SK-N-SH (cell line): ENCODE data around the gene TANK. TPM values are rescaled to one million over a fixed set of nuclear protein-coding genes. Genes with fewer than 3 reads are reported as not detected.

ENCODE experiments used
- CTCF ChIA-PET: fragments of 300-600, 350-600 bp; formaldehyde crosslinking; extraction: SDS; loops from one replicate; lab custom pipeline; 2021; lab: Yijun Ruan, JAX
- POLR2A ChIA-PET: fragments of 350-600 bp; sonication (Branson Sonifier 250); formaldehyde crosslinking; extraction: SDS; loops from one replicate; lab custom pipeline; 2020; ENCODE audit warnings: antibody characterized with exemption, inconsistent platforms; lab: Yijun Ruan, JAX
- DNase-seq: peaks from one replicate; pipeline ENCODE4 v3.0.0; 2012
- H2AFZ ChIP-seq: fragments of 200-600 bp; sonication (generic); 2 replicates; pipeline ENCODE4 v1.8.1; 2016; ENCODE audit warnings: antibody characterized with exemption, mild to moderate bottlenecking, low read depth
- H3F3A ChIP-seq: fragments of 200-600 bp; sonication (generic); replicated peaks from 2 replicates; pipeline ENCODE3; 2016; ENCODE audit warnings: antibody characterized with exemption, mild to moderate bottlenecking; ENCODE audit not compliant: insufficient read depth
- H3K27ac ChIP-seq, 2 experiments: fragments of 200-500 bp in 1 of 2; fragments of 200-600 bp in 1 of 2; sonication (Bioruptor generic) in 1 of 2; sonication (generic), shearing (Covaris generic) in 1 of 2; 2 replicates each; pipeline versions ENCODE4 v1.5.1 to v1.6.1; 2014 to 2016; ENCODE audit warnings: low read depth in 2 of 2, inconsistent platforms in 1 of 2, low read length in 1 of 2, mild to moderate bottlenecking in 1 of 2, mixed read lengths in 1 of 2
- H3K27me3 ChIP-seq: fragments of 200-600 bp; sonication (generic), shearing (Covaris generic); 2 replicates; pipeline ENCODE4 v1.6.1; 2016; ENCODE audit warnings: mixed run types; ENCODE audit not compliant: insufficient read depth
- H3K36me3 ChIP-seq, 2 experiments: fragments of 200-500 bp in 1 of 2; fragments of 200-600 bp in 1 of 2; sonication (Bioruptor generic) in 1 of 2; sonication (generic) in 1 of 2; replicated peaks in 1 of 2; 2 replicates each; pipeline versions ENCODE3 to v1.5.1; 2014 to 2016; ENCODE audit warnings: low read length in 1 of 2, mild to moderate bottlenecking in 1 of 2; ENCODE audit not compliant: insufficient read depth in 2 of 2, control insufficient read depth in 1 of 2
- H3K4me1 ChIP-seq, 2 experiments: fragments of 200-500 bp in 1 of 2; fragments of 200-600 bp in 1 of 2; sonication (Bioruptor generic) in 1 of 2; sonication (generic), shearing (Covaris generic) in 1 of 2; 2 replicates each; pipeline versions ENCODE4 v1.5.1 to v1.6.1; 2014 to 2016; ENCODE audit warnings: low read depth in 1 of 2, low read length in 1 of 2, mixed run types in 1 of 2; ENCODE audit not compliant: insufficient read depth in 2 of 2, control insufficient read depth in 1 of 2
- H3K4me2 ChIP-seq: fragments of 200-600 bp; sonication (generic), shearing (Covaris generic); 2 replicates; pipeline ENCODE4 v1.6.1; 2017; ENCODE audit warnings: mixed run types
- H3K4me3 ChIP-seq, 2 experiments: fragments of 200-500 bp in 1 of 2; fragments of 200-600 bp in 1 of 2; sonication (Bioruptor generic) in 1 of 2; sonication (generic), shearing (Covaris generic) in 1 of 2; 2 replicates each; pipeline versions ENCODE4 v1.5.1 to v1.8.1; 2014 to 2016; ENCODE audit warnings: low read depth in 2 of 2, inconsistent platforms in 1 of 2, low read length in 1 of 2, mild to moderate bottlenecking in 1 of 2, mixed read lengths in 1 of 2, moderate library complexity in 1 of 2
- H3K79me2 ChIP-seq: fragments of 200-600 bp; sonication (generic); 2 replicates; pipeline ENCODE4 v1.8.1; 2017; ENCODE audit warnings: mild to moderate bottlenecking; ENCODE audit not compliant: insufficient read depth
- H3K9ac ChIP-seq: fragments of 200-600 bp; sonication (generic); 2 replicates; pipeline ENCODE4 v1.6.1; 2017; ENCODE audit warnings: mixed run types
- H3K9me2 ChIP-seq: fragments of 200-600 bp; sonication (generic); 2 replicates; pipeline ENCODE4 v1.6.1; 2017; ENCODE audit warnings: mixed run types
- H3K9me3 ChIP-seq: fragments of 200-600 bp; sonication (generic); 2 replicates; pipeline ENCODE4 v1.6.1; 2017; ENCODE audit warnings: mixed run types, mild to moderate bottlenecking, moderate library complexity
- H4K20me1 ChIP-seq: fragments of 200-600 bp; sonication (generic); 2 replicates; pipeline ENCODE4 v1.6.1; 2017; ENCODE audit warnings: mild to moderate bottlenecking, mixed run types; ENCODE audit not compliant: insufficient read depth
- CHD2 ChIP-seq: fragments of 150-350 bp; IDR thresholded peaks from 2 replicates; pipeline ENCODE4 v1.6.1; 2018; ENCODE audit warnings: low read length; ENCODE audit not compliant: partially characterized antibody
- CTCF ChIP-seq: fragments of 200-600 bp; sonication (generic); IDR thresholded peaks from 2 replicates; pipeline ENCODE4 v1.6.1; 2017; ENCODE audit warnings: antibody characterized with exemption, mild to moderate bottlenecking, moderate library complexity
- ELF1 ChIP-seq: IDR thresholded peaks from 2 replicates; pipeline ENCODE4 v1.4.0; 2012
- FOSL2 ChIP-seq: IDR thresholded peaks from 2 replicates; pipeline ENCODE4 v1.4.0; 2012; ENCODE audit warnings: low read depth, mild to moderate bottlenecking, moderate library complexity, borderline replicate concordance
- GABPA ChIP-seq: IDR thresholded peaks from 2 replicates; pipeline ENCODE4 v1.4.0; 2012; ENCODE audit warnings: low read depth, mild to moderate bottlenecking
- MAX ChIP-seq: IDR thresholded peaks from 2 replicates; pipeline ENCODE4 v1.4.0; 2012; ENCODE audit warnings: low read depth
- MEF2A ChIP-seq: IDR thresholded peaks from 2 replicates; pipeline ENCODE4 v1.4.0; 2012; ENCODE audit warnings: low read depth, borderline replicate concordance
- MXI1 ChIP-seq: IDR thresholded peaks from 2 replicates; pipeline ENCODE4 v1.6.1; 2012; ENCODE audit warnings: mild to moderate bottlenecking, low read depth, low read length, improper control_type of control experiment
- NFIC ChIP-seq: IDR thresholded peaks from 2 replicates; pipeline ENCODE4 v1.4.0; 2012; ENCODE audit warnings: borderline replicate concordance
- NRF1 ChIP-seq: IDR thresholded peaks from 2 replicates; pipeline ENCODE4 v1.6.1; 2012; ENCODE audit warnings: low read depth, mild to moderate bottlenecking, low read length
- PBX3 ChIP-seq: IDR thresholded peaks from 2 replicates; pipeline ENCODE4; 2012
- POLR2AphosphoS5 ChIP-seq: IDR thresholded peaks from 2 replicates; pipeline ENCODE4 v1.6.1; 2012; ENCODE audit warnings: low read depth, low read length
- RAD21 ChIP-seq: IDR thresholded peaks from 2 replicates; pipeline ENCODE4 v1.6.1; 2012; ENCODE audit warnings: mild to moderate bottlenecking, low read length
- REST ChIP-seq: IDR thresholded peaks from 2 replicates; pipeline ENCODE4 v1.6.1; 2012; ENCODE audit warnings: mild to moderate bottlenecking, low read depth, low read length, moderate library complexity
- RXRA ChIP-seq: IDR thresholded peaks from 2 replicates; pipeline ENCODE4 v1.4.0; 2012; ENCODE audit warnings: low read depth, mild to moderate bottlenecking, borderline replicate concordance
- SIN3A ChIP-seq: IDR thresholded peaks from 2 replicates; pipeline ENCODE4 v1.6.1; 2012; ENCODE audit warnings: low read depth, mild to moderate bottlenecking, low read length, moderate library complexity, borderline replicate concordance
- TAF1 ChIP-seq: IDR thresholded peaks from 2 replicates; pipeline ENCODE4 v1.6.1; 2012; ENCODE audit warnings: low read depth, mild to moderate bottlenecking, low read length, moderate library complexity, borderline replicate concordance
- TCF12 ChIP-seq: IDR thresholded peaks from 2 replicates; pipeline ENCODE4 v1.4.0; 2012
- TEAD4 ChIP-seq: IDR thresholded peaks from 2 replicates; pipeline ENCODE4 v1.4.0; 2012; ENCODE audit warnings: mild to moderate bottlenecking, borderline replicate concordance; ENCODE audit not compliant: insufficient read depth
- YY1 ChIP-seq: IDR thresholded peaks from 2 replicates; pipeline ENCODE4 v1.4.0; 2012; ENCODE audit warnings: low read depth, mild to moderate bottlenecking
- ZBTB33 ChIP-seq: IDR thresholded peaks from 2 replicates; pipeline ENCODE4 v1.4.0; 2012; ENCODE audit warnings: low read depth, borderline replicate concordance
- WGBS: methylation state at CpG from one replicate; pipeline ENCODE4 v1.1.6; 2017; ENCODE audit warnings: low lambda C conversion rate; 5-methylcytosine and 5-hydroxymethylcytosine counted together
- polyA plus RNA-seq, 3 experiments: library from polyadenylated mRNA; depleted of rRNA; stranded (reverse); fragments of >200 nt; gene quantifications; 2 replicates each; pipeline ENCODE4 v1.2.3, GENCODE V29; 2012

Gene TANK
- polyA plus RNA-seq (2012; rRNA removed), result 23.4 and 25.7 TPM in 2 replicates
- 29.8 and 42.8 TPM in 2 replicates for polyA plus RNA-seq (2012; cell fraction: cytosol; rRNA removed)
- 18.5 and 36.8 TPM in 2 replicates for polyA plus RNA-seq (2012; cell fraction: nucleus; rRNA removed)

- CTCF ChIA-PET, result interaction anchor here (1.4 kb wide), 1 partner anchor 97 kb away, joined by 3 read pairs; no protein-coding TSS in a partner anchor
- peak within 1 kb of the TSS; percentile 88 to 98 for H3K4me3 ChIP-seq
- peak within 1 kb of the TSS; percentile 78 for H3K4me2 ChIP-seq
- H3K9me3 ChIP-seq, result no peaks in the 10 kb centered on the region
- peaks cover 26 to 32% of the 10 kb centered on the region in 2 experiments for H3K36me3 ChIP-seq
- H3K27me3 ChIP-seq, result no peaks in the 10 kb centered on the region
- under 1% methylated on average over 47 of the region's 50 CpGs for WGBS
- H3F3A ChIP-seq, result peaks cover 8% of the 10 kb centered on the region
- no peaks in the 10 kb centered on the region for H4K20me1 ChIP-seq
- DNase-seq, result peak; percentile 94
- H3K79me2 ChIP-seq, result peaks cover 44% of the 10 kb centered on the region
- peak within 1 kb of the TSS; percentile 86 to 87 for H3K27ac ChIP-seq
- peak within 1 kb of the TSS; percentile 93 for H3K9ac ChIP-seq
- H3K9me2 ChIP-seq, result no peaks in the 10 kb centered on the region
- POLR2A ChIA-PET, result no interaction called here
- H3K4me1 ChIP-seq, result peaks cover 0 to 6% of the 10 kb centered on the region in 2 experiments; a peak in 1 of 4 replicates
- H2AFZ ChIP-seq, result peak within 1 kb of the TSS; percentile 95
- TF ChIP-seq POLR2AphosphoS5 (peak; percentile 92), PBX3 (peak; percentile 27; the same call in 1 of the 2 replicates), ELF1 (peak; percentile 84), FOSL2 (peak; percentile 3; the same call in 1 of the 2 replicates), REST (peak; percentile 85), MAX (peak; percentile 87), RAD21 (no peak), CTCF (peak; percentile 16; the same call in 1 of the 2 replicates), TCF12 (peak; percentile 53; the same call in 1 of the 2 replicates), TAF1 (peak; percentile 100), MEF2A (no peak), NRF1 (peak; percentile 45; the same call in 1 of the 2 replicates), RXRA (no peak; the same call in 1 of the 2 replicates), YY1 (peak; percentile 76; the same call in 1 of the 2 replicates), TEAD4 (no peak), GABPA (peak; percentile 89), CHD2 (peak; percentile 62), ZBTB33 (0 out of 2 replicates have a peak, but pooled peaks have one; percentile 31), SIN3A (peak; percentile 72; the same call in 1 of the 2 replicates), NFIC (0 out of 2 replicates have a peak, but pooled peaks have one; percentile 7), MXI1 (peak; percentile 65)
Measured at GRCh38 chr2:161160226-161161073, at the start of gene TANK. TSS of gene TANK (plus strand) at chr2:161160428. CDS start at chr2:161179663, 19,235 bp downstream.
